Activated naive CD8-positive, alpha-beta T cell treated with anti-CD3 and anti-CD28 coated beads, Interleukin-2, amount 50 U/mL, for 16 hours (primary cell): ENCODE measurements around the gene SDF2L1.

Experiments
- DNase-seq: peaks from one replicate; pipeline ENCODE4 v3.0.0-alpha.2; 2020; ENCODE audit warnings: low read depth, low spot score

Gene SDF2L1

GRCh38 chr22:21622011-21622918 lies 19.8 kb upstream of the SDF2L1 start:
- no peak for DNase-seq

DNA sequence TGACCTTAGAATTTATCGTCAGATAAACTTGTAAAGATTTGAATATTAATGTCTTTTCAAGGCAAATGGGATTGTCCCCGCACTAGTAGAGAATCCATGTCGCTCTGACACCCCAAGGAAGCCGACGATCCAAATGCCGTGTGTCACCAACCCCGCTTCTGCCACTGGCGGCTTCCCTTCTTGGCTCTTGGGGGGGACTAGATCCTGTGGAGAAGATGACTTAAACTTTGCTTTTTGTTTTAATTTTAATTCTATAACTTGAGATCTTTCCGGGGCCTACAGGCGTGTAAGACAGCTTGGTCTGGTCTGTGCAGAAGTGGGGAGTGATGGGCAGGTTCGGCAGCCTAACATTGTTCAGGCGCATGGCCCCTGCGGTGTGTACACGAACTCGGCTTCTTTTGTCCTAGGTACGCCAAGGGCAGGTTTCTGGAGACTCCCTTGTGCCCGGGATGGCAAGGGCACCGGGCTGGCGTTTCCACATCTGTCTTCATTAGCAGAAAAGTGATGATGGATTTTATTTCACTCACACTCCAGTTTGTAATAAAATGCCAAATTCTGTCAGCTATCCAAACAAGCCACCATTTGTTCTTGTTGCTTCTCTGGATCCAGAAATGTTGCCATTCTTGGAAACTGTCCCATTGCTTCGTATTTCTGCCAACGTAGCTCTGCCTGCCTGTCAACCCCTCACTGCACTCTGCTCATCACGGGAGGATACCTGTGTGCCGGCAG lies 19.0 kb upstream of the SDF2L1 start:
- no peak for DNase-seq

DNA sequence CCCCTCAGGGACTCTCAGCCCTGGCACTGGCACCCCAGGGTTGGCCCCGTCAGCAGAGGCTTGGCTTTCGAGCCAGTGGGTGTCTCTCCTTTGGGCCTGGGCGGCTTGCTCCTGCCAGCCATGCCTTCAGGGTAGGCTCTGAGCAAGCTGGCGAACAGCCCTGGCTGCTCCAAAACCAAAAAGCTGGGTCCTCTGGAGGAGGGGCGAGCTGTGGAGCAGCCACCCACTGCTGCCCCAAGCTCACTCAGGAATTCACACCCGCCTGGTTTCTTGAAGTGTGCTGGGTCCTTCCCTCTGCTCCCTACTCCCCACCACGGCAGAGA lies 18.5 kb upstream of the SDF2L1 start:
- no peak for DNase-seq

GRCh38 chr22:21624120-21624879 lies 17.8 kb upstream of the SDF2L1 start:
- DNase-seq = no peak

GRCh38 chr22:21624880-21625791 lies 17.0 kb upstream of the SDF2L1 start:
- no peak for DNase-seq

DNA sequence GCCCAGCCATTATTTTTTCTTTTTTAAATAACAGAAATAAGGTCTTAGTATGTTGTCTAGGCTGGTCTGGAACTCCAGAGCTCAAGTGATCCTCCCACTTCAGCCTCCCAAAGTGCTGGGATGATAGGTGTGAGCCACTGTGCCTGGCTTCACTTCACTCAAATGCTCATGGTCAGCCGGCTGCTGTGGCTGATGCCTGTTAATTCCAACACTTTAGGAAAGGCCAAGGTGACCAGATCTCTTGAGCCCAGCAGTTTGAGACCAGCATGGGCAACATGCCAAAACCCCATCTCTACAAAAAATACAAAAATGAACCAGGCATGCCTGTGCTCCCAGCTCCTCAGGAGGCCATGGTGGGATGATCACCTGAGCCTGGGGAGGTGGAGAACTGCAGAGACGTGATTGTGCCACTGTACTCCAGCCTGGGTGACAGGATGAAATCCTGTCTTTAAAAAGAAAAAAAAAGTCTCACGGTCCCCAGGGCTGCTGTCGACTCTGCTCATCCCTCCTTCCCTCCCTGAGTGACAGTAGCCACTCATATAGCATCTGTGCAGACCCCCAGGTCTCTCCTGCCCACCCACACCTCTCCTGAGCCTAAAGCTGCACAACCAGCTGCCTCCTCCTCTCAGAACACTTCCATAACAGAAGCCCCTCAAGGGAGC lies 15.9 kb upstream of the SDF2L1 start:
- DNase-seq = no peak

GRCh38 chr22:21626735-21627469 lies 15.2 kb upstream of the SDF2L1 start:
- no peak for DNase-seq

DNA sequence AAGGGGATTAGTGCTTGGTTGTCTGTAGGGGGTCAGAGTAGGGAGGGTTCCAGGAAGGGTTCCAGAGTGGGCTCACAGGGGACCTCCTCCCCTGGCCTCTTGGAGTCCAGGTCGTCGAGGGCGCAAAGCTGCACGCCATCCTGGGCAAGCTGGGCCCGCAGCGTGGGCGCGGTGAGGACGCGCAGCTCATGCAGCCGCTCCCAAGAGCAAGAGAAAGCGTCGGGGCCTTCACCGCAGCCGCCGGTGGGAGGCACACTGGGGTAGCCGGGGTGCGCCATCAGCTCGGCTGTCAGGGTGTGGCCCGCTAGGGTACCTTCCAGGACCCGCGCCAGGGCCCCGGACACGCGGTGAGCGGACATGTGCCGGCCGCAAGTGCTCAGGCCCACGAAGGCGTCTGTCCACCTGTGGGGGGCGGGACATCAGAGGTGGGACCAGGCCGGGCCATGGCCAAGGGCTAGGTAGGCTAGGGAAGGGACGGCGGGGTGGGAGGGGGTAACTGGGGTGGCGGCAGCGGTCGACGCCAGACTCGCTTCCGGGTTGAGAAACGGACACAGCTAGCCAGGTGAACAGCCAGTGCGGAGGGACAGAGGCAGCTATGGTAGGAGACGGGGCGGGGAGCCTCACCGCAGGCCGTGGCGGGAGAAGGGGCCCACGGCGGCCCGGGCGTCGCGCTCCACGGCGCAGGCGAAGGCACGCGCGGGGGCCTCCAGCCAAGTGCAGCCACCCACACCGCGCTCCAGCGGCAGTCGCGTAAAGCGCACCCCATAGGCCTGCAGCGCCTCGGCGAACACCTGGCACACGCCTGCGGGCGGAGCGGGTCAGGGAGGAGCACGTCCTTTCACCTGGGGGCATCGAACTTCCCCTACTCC lies 13.5 kb upstream of the SDF2L1 start:
- DNase-seq = no peak

DNA sequence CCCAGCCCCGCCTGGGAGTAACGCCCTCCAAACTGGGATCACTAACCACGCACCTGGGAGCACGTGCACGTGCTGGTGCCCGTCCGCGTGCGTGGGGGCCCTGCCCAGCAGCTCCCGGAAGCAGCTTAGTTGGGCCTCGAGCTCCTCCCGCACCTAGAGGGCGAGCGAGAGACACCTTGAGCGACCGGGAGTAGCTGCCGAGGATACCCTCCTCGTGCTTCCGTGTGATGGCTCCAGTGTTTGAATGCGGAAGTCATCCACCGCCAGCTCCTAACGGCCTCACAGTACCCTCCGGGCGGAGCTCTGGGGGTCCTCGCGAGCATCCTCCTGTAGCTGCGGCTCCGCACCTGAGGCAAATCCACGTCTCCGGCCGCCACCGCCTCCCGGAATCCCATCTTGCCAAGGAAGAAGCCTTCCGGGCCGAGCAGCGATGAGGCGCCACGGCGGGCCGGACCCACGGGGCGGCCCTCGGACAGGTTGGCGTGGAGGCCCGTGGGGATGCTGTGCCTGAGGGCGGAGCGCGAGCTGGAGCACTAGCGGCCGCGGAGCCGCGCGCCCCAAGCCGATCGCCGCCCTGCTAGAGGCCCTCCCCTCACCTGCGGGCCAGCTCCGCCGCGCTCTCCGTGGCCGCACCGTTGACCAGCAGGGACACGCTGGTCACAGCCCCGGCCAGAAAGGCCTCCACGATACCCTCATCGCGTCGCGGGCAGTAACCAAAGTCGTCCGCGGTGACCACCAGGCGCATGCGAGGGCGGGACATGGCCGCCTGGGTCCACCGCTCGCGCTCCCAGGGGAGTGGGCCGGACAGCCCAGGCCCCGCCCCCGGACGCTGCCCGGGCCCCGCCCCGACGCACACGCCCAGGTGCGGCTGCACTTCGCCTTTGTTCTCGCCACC lies 12.6 kb upstream of the SDF2L1 start, which contains the start of gene YDJC:
Gene YDJC, minus strand, starts transcription at position 768 of the 895 bp plus-strand sequence. Its CDS starts 8 bp downstream, at position 760.
- peak; percentile 93 for DNase-seq

GRCh38 chr22:21631025-21631424 lies 11.1 kb upstream of the SDF2L1 start:
- DNase-seq = no peak

- DNase-seq = no peak
These were observed 9.7 kb upstream of the SDF2L1 start, which contains the start of gene CCDC116 for GRCh38 chr22:21632237-21632895. Gene CCDC116 (plus strand): TSS chr22:21632760. CDS start chr22:21633182, 422 bp downstream.

DNA sequence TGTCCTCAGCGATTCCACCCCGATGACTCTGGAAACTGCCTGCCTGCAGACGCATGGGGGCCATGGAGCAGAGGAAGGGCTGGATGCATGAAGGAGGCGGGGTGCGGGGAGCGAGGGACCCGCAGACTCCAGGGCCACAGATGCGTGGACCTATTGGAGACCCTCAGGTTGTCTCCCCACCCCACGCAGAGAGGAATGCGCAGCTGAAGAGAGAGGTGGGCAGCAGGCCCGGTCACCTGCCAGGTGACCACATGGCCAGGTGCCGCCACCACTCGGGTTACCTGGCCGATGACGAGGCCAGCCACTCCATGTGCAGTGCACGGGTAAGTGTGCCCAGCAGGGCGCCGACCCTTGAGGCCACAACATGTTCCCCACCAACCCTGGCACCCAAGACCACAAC lies 9.2 kb upstream of the SDF2L1 start:
- no peak for DNase-seq

GRCh38 chr22:21633481-21633880 lies 8.6 kb upstream of the SDF2L1 start:
- DNase-seq = no peak

- DNase-seq = no peak
These were observed 8.0 kb upstream of the SDF2L1 start for GRCh38 chr22:21634081-21634480.

- DNase-seq = no peak
These were observed 7.3 kb upstream of the SDF2L1 start for GRCh38 chr22:21634844-21635243.

- DNase-seq = no peak
These were observed 6.2 kb upstream of the SDF2L1 start for GRCh38 chr22:21635771-21636510.
